Activated B cell treated with CpG ODN at 0.5 μM for 24 hours (primary cell): ENCODE data around the gene CRYL1. TPM values are rescaled to one million over a fixed set of nuclear protein-coding genes. Genes with fewer than 3 reads are reported as not detected.

Source experiments
- ATAC-seq: fragments of 200-7000 bp; cut with Tn5 transposase; one replicate; pipeline ENCODE4 v1.10.0; 2021; ENCODE audit warnings: low read depth, mild to moderate bottlenecking, moderate library complexity
- CTCF ChIA-PET: fragments of 350-600 bp; sonication (Branson Sonifier 250); formaldehyde crosslinking; loops from one replicate; lab custom pipeline; 2021; ENCODE audit warnings: antibody characterized with exemption; lab: Charles Lee
- POLR2A ChIA-PET: fragments of 350-600 bp; sonication (Branson Sonifier 250); formaldehyde crosslinking; loops from one replicate; lab custom pipeline; 2021; ENCODE audit warnings: antibody characterized with exemption; lab: Charles Lee
- DNase-seq: peaks from one replicate; pipeline ENCODE4 v3.0.0; 2022
- H3K27ac Mint-ChIP-seq: one replicate; pipeline ENCODE4 v1.8.0; 2020; ENCODE audit warnings: mixed read lengths
- H3K27me3 Mint-ChIP-seq: one replicate; pipeline ENCODE4 v1.8.0; 2021; ENCODE audit warnings: mixed read lengths
- H3K36me3 Mint-ChIP-seq: one replicate; pipeline ENCODE4 v1.8.0; 2021; ENCODE audit warnings: low read depth, mixed read lengths
- H3K4me1 Mint-ChIP-seq: one replicate; pipeline ENCODE4 v1.8.0; 2021; ENCODE audit warnings: mixed read lengths
- H3K4me3 Mint-ChIP-seq: one replicate; pipeline ENCODE4 v1.8.0; 2020; ENCODE audit warnings: mild to moderate bottlenecking, mixed read lengths
- H3K9me3 Mint-ChIP-seq: one replicate; pipeline ENCODE4 v1.8.0; 2020; ENCODE audit warnings: mixed read lengths
- CTCF ChIP-seq: fragments of 200-600 bp; IDR thresholded peaks from one replicate; pipeline ENCODE4 v1.8.0; 2022; ENCODE audit warnings: antibody characterized with exemption, mild to moderate bottlenecking
- intact Hi-C: fragments of 100-400 bp; cut with micrococcal nuclease; formaldehyde crosslinking; loops from one replicate; pipeline ENCODE4 v1.15.1; 2024
- total RNA-seq: library from RNA; stranded (reverse); gene quantifications from 2 replicates; pipeline ENCODE4 v1.2.3, GENCODE V29; 2022

The CRYL1 gene
- total RNA-seq, 1 donor from 2014 or later, result 9.6 TPM

DNA sequence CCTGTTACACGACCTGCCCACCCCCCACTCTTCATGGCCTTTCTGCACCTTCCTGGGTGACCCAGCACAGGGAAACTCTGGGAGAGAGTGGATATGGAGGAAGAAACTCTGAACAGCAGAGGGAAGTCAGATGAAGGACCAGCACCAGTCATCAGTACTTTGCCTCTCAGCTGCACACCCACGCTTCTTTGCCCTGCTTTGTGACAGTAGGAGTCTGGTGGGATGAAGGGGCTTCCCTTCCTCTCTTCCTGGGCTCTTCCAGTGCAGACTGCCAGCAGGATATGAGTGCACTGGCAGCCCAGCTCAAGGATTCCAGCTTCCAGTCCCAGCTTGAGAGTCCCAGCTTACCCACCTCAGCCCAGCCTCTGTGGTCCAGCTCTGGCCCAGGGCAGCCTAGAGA lies 68.9 kb downstream of the CRYL1 start:
- POLR2A ChIA-PET, result no interaction called here
- no peak overlapping the region for H3K27ac Mint-ChIP-seq
- H3K9me3 Mint-ChIP-seq, result peaks cover 4% of the 10 kb centered on the region
- no peak for ATAC-seq
- DNase-seq, result no peak
- no peak for TF ChIP-seq CTCF
- no peak overlapping the region for H3K4me3 Mint-ChIP-seq
- H3K36me3 Mint-ChIP-seq, result no peaks in the 10 kb centered on the region
- CTCF ChIA-PET, result no interaction called here
- intact Hi-C loops, result no loop called here
- H3K4me1 Mint-ChIP-seq, result peaks cover 5% of the 10 kb centered on the region
- H3K27me3 Mint-ChIP-seq, result no peaks in the 10 kb centered on the region

- ChIA-PET CTCF (interaction anchor here (0.7 kb wide), 1 partner anchor 201 kb away, joined by 3 read pairs; no protein-coding TSS in a partner anchor), POLR2A (no interaction called here)
- ATAC-seq (no peak), DNase-seq (no peak)
- intact Hi-C loops, result no loop called here
- Mint-ChIP-seq H3K27me3 (no peaks in the 10 kb centered on the region), H3K27ac (no peak overlapping the region), H3K9me3 (peaks cover 24% of the 10 kb centered on the region), H3K4me3 (no peak overlapping the region), H3K4me1 (peaks cover 9% of the 10 kb centered on the region), H3K36me3 (peaks cover 17% of the 10 kb centered on the region)
- TF ChIP-seq CTCF, result no peak
Measured at GRCh38 chr13:20451397-20451796, 74.3 kb downstream of the CRYL1 start.

- ATAC-seq, result no peak
- Mint-ChIP-seq H3K4me1 (peaks cover 9% of the 10 kb centered on the region), H3K4me3 (no peak overlapping the region), H3K36me3 (peaks cover 27% of the 10 kb centered on the region), H3K9me3 (peaks cover 26% of the 10 kb centered on the region), H3K27ac (no peak overlapping the region), H3K27me3 (no peaks in the 10 kb centered on the region)
- ChIA-PET POLR2A (no interaction called here), CTCF (no interaction called here)
- DNase-seq, result no peak
- intact Hi-C loops, result no loop called here
- no peak for TF ChIP-seq CTCF
Measured at GRCh38 chr13:20448470-20448869, 77.2 kb downstream of the CRYL1 start.

- intact Hi-C loops, result no loop called here
- Mint-ChIP-seq H3K27me3 (no peaks in the 10 kb centered on the region), H3K4me3 (no peak overlapping the region), H3K27ac (no peak overlapping the region), H3K4me1 (peaks cover 8% of the 10 kb centered on the region), H3K9me3 (peaks cover 26% of the 10 kb centered on the region), H3K36me3 (peaks cover 27% of the 10 kb centered on the region)
- CTCF ChIA-PET, result no interaction called here
- ATAC-seq (no peak), DNase-seq (no peak)
- POLR2A ChIA-PET, result no interaction called here
- no peak for TF ChIP-seq CTCF
Measured at GRCh38 chr13:20446900-20447299, 78.8 kb downstream of the CRYL1 start.

DNA sequence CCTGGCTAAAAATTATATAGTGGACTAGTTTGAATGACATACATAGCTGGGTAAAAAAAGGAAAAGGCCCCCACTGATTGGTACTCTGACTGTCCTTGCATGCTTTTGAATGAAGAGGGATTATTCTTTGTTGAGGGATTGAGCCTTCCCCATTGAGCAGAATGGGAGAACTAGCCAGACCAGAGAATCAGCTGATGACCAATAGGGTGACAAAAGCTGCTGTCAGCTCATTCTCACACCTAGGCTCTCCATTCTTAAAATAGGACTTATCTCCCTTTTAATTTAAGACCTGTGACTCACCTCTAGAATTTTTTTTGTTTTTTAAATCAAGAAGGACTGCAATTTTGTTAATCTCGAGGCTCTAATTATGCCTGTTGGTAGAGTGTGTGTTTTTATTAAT lies 79.3 kb downstream of the CRYL1 start:
- no peak for ATAC-seq
- H3K4me1 Mint-ChIP-seq, result peaks cover 3% of the 10 kb centered on the region

More for the DNA sequence above, 79.3 kb downstream of the CRYL1 start:
- peaks cover 27% of the 10 kb centered on the region for H3K36me3 Mint-ChIP-seq
- H3K9me3 Mint-ChIP-seq, result peaks cover 24% of the 10 kb centered on the region
- DNase-seq, result no peak
- H3K27ac Mint-ChIP-seq, result no peak overlapping the region
- no peak for TF ChIP-seq CTCF
- no peaks in the 10 kb centered on the region for H3K27me3 Mint-ChIP-seq
- ChIA-PET CTCF (no interaction called here), POLR2A (no interaction called here)
- no peak overlapping the region for H3K4me3 Mint-ChIP-seq
- intact Hi-C loops, result no loop called here
